Mucosa of rectum (tissue), 2 donors: Measurements from ENCODE around the gene ATP1A4.
A peak's percentile ranks its signal among the peaks of the same experiment; 100 is the strongest.

Experiments used
- H3K27ac ChIP-seq, 2 donors: one replicate each; pipeline ENCODE4 v1.7.0; 2013; ENCODE audit warnings: inconsistent platforms in 2 of 2, low read depth in 2 of 2, low read length in 2 of 2
- H3K27me3 ChIP-seq, 2 donors: one replicate each; pipeline ENCODE4 v1.7.0; 2013; ENCODE audit warnings: low read length in 2 of 2; ENCODE audit not compliant: control insufficient read depth in 2 of 2, insufficient read depth in 2 of 2
- H3K36me3 ChIP-seq, 2 donors: one replicate each; pipeline ENCODE4 v1.7.0; 2013; ENCODE audit warnings: low read length in 2 of 2; ENCODE audit not compliant: control insufficient read depth in 2 of 2, insufficient read depth in 2 of 2
- H3K4me1 ChIP-seq, 2 donors: one replicate each; pipeline ENCODE4 v1.7.0; 2013; ENCODE audit warnings: low read length in 2 of 2, mild to moderate bottlenecking in 1 of 2; ENCODE audit not compliant: control insufficient read depth in 2 of 2, insufficient read depth in 2 of 2
- H3K4me3 ChIP-seq, 2 donors: one replicate each; pipeline ENCODE4 v1.7.0; 2013; ENCODE audit warnings: low read length in 2 of 2
- H3K9ac ChIP-seq, 2 donors: one replicate each; pipeline ENCODE4 v1.7.0; 2013; ENCODE audit warnings: low read length in 2 of 2, low read depth in 1 of 2, mild to moderate bottlenecking in 1 of 2
- H3K9me3 ChIP-seq, 2 donors: one replicate each; pipeline ENCODE4 v1.7.0; 2013; ENCODE audit warnings: low read length in 2 of 2; ENCODE audit not compliant: control insufficient read depth in 2 of 2
- donor health status: healthy.
- donor health status: Normal muscosa, but diverticular disease.

ATP1A4 gene

GRCh38 chr1:160188341-160188740 lies 36.9 kb downstream of the ATP1A4 start:
- no peak overlapping the region for H3K27ac ChIP-seq
- no peak overlapping the region for H3K4me3 ChIP-seq
- peaks cover 2% of the 10 kb centered on the region in 2 donors for H3K4me1 ChIP-seq
- H3K36me3 ChIP-seq, result no peaks in the 10 kb centered on the region
- no peak overlapping the region for H3K9ac ChIP-seq
- H3K9me3 ChIP-seq, result no peaks in the 10 kb centered on the region
- no peaks in the 10 kb centered on the region for H3K27me3 ChIP-seq

GRCh38 chr1:160189649-160190625 lies 38.5 kb downstream of the ATP1A4 start, which contains the start of gene CASQ1:
Gene CASQ1 (plus strand): TSS chr1:160190575. CDS start chr1:160190752, 177 bp downstream.
- H3K9me3 ChIP-seq, result no peaks in the 10 kb centered on the region
- no peak within 1 kb of the TSS for H3K4me3 ChIP-seq
- no peaks in the 10 kb centered on the region for H3K36me3 ChIP-seq
- no peak within 1 kb of the TSS for H3K27ac ChIP-seq
- H3K27me3 ChIP-seq, result no peaks in the 10 kb centered on the region
- peaks cover 5% of the 10 kb centered on the region in 2 donors for H3K4me1 ChIP-seq
- H3K9ac ChIP-seq, result no peak within 1 kb of the TSS

GRCh38 chr1:160191756-160192155 lies 40.4 kb downstream of the ATP1A4 start:
- Histone ChIP-seq H3K9me3 (no peaks in the 10 kb centered on the region), H3K27me3 (no peaks in the 10 kb centered on the region), H3K9ac (no peak overlapping the region), H3K27ac (no peak overlapping the region), H3K4me1 (peaks cover 5% of the 10 kb centered on the region in 2 donors), H3K4me3 (no peak overlapping the region), H3K36me3 (no peaks in the 10 kb centered on the region)

DNA sequence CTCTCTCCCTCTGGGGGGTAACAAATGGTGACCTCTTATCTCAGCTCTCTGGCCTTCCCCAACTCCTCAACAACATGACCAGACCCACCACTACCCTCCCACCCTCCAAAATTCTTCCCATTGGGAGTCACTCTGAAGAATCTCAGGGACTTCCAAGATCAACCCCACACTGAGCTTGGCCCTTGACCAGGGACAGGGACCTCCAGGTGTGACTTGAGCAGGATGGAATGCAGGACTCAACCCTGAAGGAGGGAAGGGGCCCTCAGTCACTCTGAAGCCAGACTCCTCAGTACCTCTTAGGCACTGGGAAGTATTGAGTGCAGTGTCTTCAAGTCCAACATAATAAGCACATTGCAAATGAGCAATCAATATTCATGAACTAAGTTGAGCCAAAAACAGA lies 40.8 kb downstream of the ATP1A4 start:
- Histone ChIP-seq H3K27me3 (no peaks in the 10 kb centered on the region), H3K9me3 (no peaks in the 10 kb centered on the region), H3K4me3 (no peak overlapping the region), H3K9ac (no peak overlapping the region), H3K36me3 (no peaks in the 10 kb centered on the region), H3K27ac (no peak overlapping the region), H3K4me1 (peaks cover 5% of the 10 kb centered on the region in 2 donors)

DNA sequence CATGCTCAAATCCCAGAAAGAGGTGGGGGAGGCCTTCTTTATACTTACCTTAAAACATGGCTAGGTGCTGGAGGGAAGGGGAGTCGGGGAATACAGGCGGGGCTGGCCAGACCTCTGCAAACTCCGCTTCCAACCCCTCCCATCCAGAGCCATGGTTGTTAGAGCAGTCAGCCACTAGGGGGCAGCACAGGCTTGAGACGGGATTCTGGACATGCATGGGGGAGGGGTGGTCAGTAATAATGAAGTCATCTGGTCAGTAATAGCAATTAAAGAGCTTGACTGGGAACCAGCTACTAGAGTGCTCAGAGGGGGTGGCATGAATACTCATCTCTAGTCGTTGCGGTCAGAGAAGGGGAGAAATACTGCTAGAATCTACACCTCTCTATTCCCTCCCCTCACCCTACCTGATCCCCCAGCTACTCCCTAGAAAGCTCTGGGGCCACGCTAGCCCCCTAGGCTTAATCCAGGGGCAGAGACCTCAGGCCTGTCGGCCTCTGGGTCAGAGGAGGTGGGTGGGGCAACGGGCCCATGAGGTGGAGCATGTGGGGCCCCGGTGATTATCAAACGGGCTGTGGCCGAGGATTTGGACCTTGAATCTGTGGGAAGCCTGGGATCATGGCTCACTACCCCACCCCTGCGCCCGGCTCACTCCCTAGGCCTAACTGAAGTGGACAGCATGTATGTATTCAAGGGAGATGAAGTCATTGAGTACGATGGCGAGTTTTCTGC lies 41.9 kb downstream of the ATP1A4 start:
- peak overlapping the region; percentile 18 to 36 for H3K9ac ChIP-seq
- no peaks in the 10 kb centered on the region for H3K9me3 ChIP-seq
- peaks cover 5% of the 10 kb centered on the region in 2 donors for H3K4me1 ChIP-seq
- H3K36me3 ChIP-seq, result no peaks in the 10 kb centered on the region
- no peak overlapping the region for H3K4me3 ChIP-seq
- no peaks in the 10 kb centered on the region for H3K27me3 ChIP-seq
- H3K27ac ChIP-seq, result no peak overlapping the region

DNA sequence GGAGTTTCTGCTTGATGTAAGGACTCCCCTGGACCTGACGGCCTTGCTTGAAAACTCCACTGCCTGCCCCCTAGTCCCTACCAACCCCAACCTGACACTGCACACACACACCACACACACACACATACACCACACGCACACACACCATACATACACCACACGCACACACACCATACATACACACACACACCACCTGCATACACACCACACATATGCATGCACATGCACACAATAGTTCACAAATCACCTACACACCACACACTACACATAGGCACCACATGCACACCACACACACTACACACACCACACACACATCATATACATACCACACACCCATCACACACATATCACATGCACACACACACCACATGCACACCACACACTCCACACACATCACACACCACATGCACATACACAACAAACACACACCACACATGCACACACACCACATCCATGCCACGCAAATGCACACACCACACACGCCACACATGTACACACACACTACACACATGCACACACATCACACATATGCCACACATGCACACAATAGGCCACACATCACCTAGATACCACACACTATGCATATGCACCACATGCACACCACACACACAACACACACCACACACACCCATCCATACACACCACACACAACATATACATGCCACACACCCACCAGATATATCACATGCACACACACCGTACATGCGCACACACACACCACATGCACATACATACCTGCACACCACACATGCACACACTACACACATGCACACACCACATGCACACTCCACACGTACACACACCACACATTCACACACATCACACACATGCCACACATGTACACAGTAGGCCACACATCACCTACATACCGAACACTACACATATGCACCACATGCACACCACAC lies 42.7 kb downstream of the ATP1A4 start:
- no peak overlapping the region for H3K9ac ChIP-seq

GRCh38 chr1:160194737-160195059 lies 43.3 kb downstream of the ATP1A4 start:
- peaks cover 5% of the 10 kb centered on the region in 2 donors for H3K4me1 ChIP-seq
- no peak overlapping the region for H3K4me3 ChIP-seq
- no peaks in the 10 kb centered on the region for H3K36me3 ChIP-seq
- H3K9me3 ChIP-seq, result no peaks in the 10 kb centered on the region
- H3K27me3 ChIP-seq, result no peaks in the 10 kb centered on the region
- H3K27ac ChIP-seq, result no peak overlapping the region
- H3K9ac ChIP-seq, result no peak overlapping the region

More for the DNA sequence above, 42.7 kb downstream of the ATP1A4 start:
- H3K27me3 ChIP-seq, result no peaks in the 10 kb centered on the region
- H3K36me3 ChIP-seq, result no peaks in the 10 kb centered on the region
- peaks cover 5% of the 10 kb centered on the region in 2 donors for H3K4me1 ChIP-seq
- H3K4me3 ChIP-seq, result no peak overlapping the region
- no peaks in the 10 kb centered on the region for H3K9me3 ChIP-seq
- no peak overlapping the region for H3K27ac ChIP-seq

GRCh38 chr1:160196143-160196542 lies 44.7 kb downstream of the ATP1A4 start:
- Histone ChIP-seq H3K9ac (no peak overlapping the region), H3K27ac (no peak overlapping the region), H3K9me3 (no peaks in the 10 kb centered on the region), H3K36me3 (no peaks in the 10 kb centered on the region), H3K4me3 (no peak overlapping the region), H3K4me1 (peaks cover 5% of the 10 kb centered on the region in 2 donors), H3K27me3 (no peaks in the 10 kb centered on the region)

GRCh38 chr1:160197231-160197630 lies 45.8 kb downstream of the ATP1A4 start:
- no peaks in the 10 kb centered on the region for H3K36me3 ChIP-seq
- no peak overlapping the region for H3K27ac ChIP-seq
- H3K9ac ChIP-seq, result no peak overlapping the region
- H3K4me3 ChIP-seq, result no peak overlapping the region
- peaks cover 5% of the 10 kb centered on the region in 2 donors for H3K4me1 ChIP-seq
- H3K9me3 ChIP-seq, result no peaks in the 10 kb centered on the region
- H3K27me3 ChIP-seq, result no peaks in the 10 kb centered on the region
